ENCODE data around the gene SBDS.
A peak's percentile ranks its signal among the peaks of the same experiment; 100 is the strongest.
"Not testable (repeated sequence)": the region's sequence is repeated elsewhere in the genome, so short reads cannot be mapped to it uniquely, and the experiment has no call there.

Gene SBDS

DNA sequence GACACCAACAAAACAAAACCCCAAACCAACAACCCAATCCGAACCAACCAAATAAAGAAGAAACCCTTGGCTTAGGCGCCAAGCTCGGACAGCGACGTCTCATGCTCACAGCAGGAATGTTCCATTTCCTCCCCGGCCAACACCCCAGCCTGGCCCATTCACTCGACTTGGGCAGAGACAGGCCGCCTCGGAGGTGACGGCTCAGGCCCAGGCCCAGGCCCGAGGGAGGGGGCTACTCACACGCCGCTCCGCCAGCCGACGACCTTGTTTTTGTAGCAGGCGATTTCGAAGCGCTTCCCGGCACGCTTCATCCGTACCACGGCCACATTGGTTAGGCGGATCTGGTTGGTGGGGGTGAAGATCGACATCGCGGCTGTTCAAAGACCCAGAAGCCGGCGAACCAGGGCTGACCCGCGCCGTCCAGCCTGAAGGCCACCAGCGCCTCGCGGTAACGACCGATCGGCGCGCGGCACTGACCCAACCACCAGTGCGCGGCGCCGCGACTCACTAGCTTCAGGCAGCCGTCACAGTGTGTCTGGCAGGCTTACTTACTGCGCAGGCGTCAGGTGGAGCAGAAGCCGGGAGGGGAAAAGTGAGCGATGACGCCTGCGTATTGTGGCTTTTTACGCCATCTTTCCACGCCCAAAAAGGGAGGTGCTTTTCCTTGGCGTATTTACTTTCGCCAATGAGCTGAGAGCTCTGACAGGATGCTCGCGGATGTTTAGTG lies at the start of gene SBDS:
Gene SBDS (minus strand): TSS at position 537 of the 727 bp plus-strand sequence. CDS start 169 bp downstream, at position 368.
- H3K36me3 ChIP-seq (ENCODE audit: control insufficient read depth, insufficient read depth, low read length); H3K9me3 ChIP-seq (ENCODE audit: control insufficient read depth, low read length); H3K79me2 ChIP-seq; H3K27me3 ChIP-seq (ENCODE audit: control insufficient read depth, insufficient read depth, low read length); H3K4me1 ChIP-seq: not testable (repeated sequence)
- Histone ChIP-seq H3K27ac (peak within 1 kb of the TSS; percentile 100), H3K9ac (peak within 1 kb of the TSS; percentile 100), H3K4me3 (ENCODE audit: low read depth, low read length) (peak within 1 kb of the TSS; percentile 88), H3K4me2 (ENCODE audit: low read length) (peak within 1 kb of the TSS; percentile 78), H2AFZ (peak within 1 kb of the TSS; percentile 95)

DNA sequence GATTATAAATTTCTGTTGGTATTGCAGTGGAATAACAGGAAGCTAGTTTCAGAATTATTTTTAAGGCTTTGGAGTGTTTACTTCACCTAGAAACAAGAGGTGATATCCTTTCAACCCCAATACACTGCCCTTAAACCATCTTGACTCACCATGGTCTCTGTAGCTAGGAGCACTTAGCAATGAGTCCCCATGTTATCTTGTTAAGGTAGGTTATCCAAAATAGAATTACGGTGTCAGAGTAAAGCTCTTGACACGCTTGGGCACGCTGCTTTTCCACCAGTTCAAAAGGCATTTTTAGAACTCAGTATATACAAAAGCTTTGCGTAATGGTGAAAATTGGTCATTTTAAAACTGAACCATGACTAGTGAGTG lies 48.2 kb upstream of the SBDS start:
- H3K9me3 ChIP-seq (ENCODE audit: control insufficient read depth, low read length); H2AFZ ChIP-seq; H3K36me3 ChIP-seq (ENCODE audit: control insufficient read depth, insufficient read depth, low read length); H3K4me2 ChIP-seq (ENCODE audit: low read length); H3K4me3 ChIP-seq (ENCODE audit: low read depth, low read length); H3K27me3 ChIP-seq (ENCODE audit: control insufficient read depth, insufficient read depth, low read length); H3K9ac ChIP-seq; H3K27ac ChIP-seq; H3K4me1 ChIP-seq: not testable (repeated sequence)
- peaks cover 12% of the 10 kb centered on the region for H3K79me2 ChIP-seq

DNA sequence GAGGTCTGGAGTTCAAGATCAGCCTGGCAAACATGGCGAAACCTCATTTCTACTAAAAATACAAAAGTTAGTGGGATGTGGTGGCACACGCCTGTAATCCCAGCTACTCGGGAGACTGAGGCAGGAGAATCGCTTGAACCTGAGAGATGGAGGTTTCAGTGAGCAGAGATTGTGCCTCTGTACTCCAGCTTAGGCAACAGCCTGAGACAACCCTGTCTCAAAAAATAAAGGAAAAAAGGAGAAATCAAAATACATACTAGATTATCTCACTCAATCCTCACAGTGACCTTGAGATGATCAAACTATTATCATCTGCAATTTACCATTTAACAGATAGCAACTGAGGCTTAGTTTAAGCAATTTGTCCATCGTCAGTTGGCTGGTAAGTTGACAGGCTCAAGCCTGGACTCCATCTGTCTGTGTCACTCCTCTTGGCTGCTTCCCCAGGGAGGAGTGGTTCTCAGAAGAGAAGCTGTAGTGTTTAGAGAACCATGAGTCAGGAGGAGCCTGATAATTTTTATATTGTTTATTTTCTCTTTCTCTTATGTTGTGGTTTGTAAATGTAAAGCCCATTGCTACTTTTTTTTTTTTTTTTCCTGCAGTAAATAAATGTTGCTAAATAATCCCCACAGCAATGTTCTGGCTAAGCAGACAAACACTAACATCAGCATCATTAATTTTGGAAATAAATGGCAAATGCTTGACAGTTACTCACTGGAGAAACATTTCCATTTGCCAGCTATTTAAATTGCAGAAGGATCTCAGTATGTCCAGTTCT lies 47.6 kb upstream of the SBDS start:
- not testable (repeated sequence) for H3K9me3 ChIP-seq (ENCODE audit: control insufficient read depth, low read length); H3K4me1 ChIP-seq; H3K27ac ChIP-seq; H3K9ac ChIP-seq; H3K4me3 ChIP-seq (ENCODE audit: low read depth, low read length); H3K36me3 ChIP-seq (ENCODE audit: control insufficient read depth, insufficient read depth, low read length); H2AFZ ChIP-seq; H3K27me3 ChIP-seq (ENCODE audit: control insufficient read depth, insufficient read depth, low read length); H3K4me2 ChIP-seq (ENCODE audit: low read length)
- peaks cover 12% of the 10 kb centered on the region for H3K79me2 ChIP-seq

- not testable (repeated sequence) for H3K4me2 ChIP-seq (ENCODE audit: low read length); H3K4me1 ChIP-seq; H3K9ac ChIP-seq; H3K4me3 ChIP-seq (ENCODE audit: low read depth, low read length); H3K27ac ChIP-seq; H3K36me3 ChIP-seq (ENCODE audit: control insufficient read depth, insufficient read depth, low read length); H2AFZ ChIP-seq; H3K9me3 ChIP-seq (ENCODE audit: control insufficient read depth, low read length); H3K27me3 ChIP-seq (ENCODE audit: control insufficient read depth, insufficient read depth, low read length)
- H3K79me2 ChIP-seq, result peaks cover 12% of the 10 kb centered on the region
- TF ChIP-seq CTCF (IDR thresholded peaks at IDR 0.05), result peak; percentile 37
These were observed 45.4 kb upstream of the SBDS start for GRCh38 chr7:67040832-67041231.

DNA sequence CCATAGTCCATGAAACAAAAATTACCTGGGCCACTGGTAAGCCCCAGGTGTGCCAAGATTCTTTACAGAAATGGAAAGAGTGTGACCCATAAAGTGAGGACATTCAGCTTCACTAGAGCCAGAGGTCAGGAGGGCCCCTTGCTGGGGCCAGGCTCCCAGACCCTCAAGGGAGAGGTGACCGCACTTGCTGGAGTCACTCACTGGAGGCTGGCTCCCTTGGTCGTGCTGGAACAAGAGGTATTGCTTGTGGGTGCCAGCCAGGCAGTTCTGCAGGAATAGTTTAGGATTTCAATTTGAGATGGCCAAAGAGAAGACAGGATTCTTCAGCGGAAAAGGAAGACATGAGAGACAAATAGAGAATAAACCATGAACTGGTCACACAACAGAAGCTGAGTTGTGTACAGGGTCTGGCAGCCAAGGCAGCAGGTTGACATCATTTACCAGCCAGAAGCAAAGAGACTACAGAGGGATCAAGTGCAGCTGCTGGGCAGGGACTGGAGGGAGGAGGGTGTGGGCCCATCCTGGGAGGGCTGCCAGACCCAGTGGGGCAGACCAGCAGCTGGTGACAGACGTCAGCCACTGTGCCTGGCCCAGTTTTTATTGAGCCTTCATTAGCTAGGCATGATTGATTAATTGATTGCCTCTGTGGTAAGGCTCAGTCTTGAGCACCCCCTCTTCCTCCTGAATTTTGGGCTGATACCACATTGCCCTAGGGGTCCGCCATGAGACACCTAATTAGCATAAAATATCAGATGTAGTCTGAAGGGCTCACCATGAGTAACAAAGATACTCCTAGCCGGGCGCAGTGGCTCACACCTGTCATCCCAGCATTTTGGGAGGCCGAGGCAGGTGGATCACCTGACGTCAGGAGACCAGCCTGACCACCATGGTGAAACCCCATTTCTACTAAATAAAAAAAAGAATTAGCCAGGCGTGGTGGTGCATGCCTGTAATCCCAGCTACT lies 41.3 kb upstream of the SBDS start:
- H3K79me2 ChIP-seq, result not testable (repeated sequence)

DNA sequence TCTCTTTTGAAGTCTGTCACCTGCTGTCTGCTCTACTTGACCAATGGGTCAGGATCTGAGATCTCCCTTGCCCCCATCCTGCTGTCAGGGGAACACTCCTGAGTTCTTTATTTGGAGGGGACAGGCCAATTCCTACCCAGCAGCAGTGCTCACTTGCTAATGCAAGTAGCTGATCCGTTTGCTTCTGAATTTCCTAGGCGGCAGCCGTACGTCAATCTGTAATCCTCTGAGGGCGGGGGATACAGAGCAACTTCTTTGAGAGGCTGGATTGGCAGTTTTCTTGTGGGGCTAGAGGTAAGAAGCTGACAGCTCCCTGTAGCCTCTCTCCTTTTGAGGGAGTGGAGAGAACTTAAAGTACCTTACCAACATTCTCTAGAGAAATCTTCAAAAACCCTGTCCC lies 37.9 kb upstream of the SBDS start:
- Histone ChIP-seq H3K27ac (no peak overlapping the region), H3K79me2 (no peaks in the 10 kb centered on the region), H3K4me2 (ENCODE audit: low read length) (no peak overlapping the region), H3K9ac (no peak overlapping the region), H2AFZ (no peak overlapping the region), H3K36me3 (ENCODE audit: control insufficient read depth, insufficient read depth, low read length) (no peaks in the 10 kb centered on the region), H3K9me3 (ENCODE audit: control insufficient read depth, low read length) (no peaks in the 10 kb centered on the region), H3K27me3 (ENCODE audit: control insufficient read depth, insufficient read depth, low read length) (no peaks in the 10 kb centered on the region), H3K4me1 (no peaks in the 10 kb centered on the region), H3K4me3 (ENCODE audit: low read depth, low read length) (no peak overlapping the region)
- no peak for TF ChIP-seq CTCF (IDR thresholded peaks at IDR 0.05)

More for the DNA sequence above, 41.3 kb upstream of the SBDS start:
- not testable (repeated sequence) for H2AFZ ChIP-seq; H3K36me3 ChIP-seq (ENCODE audit: control insufficient read depth, insufficient read depth, low read length); H3K9ac ChIP-seq; H3K9me3 ChIP-seq (ENCODE audit: control insufficient read depth, low read length); H3K4me1 ChIP-seq; H3K27ac ChIP-seq; H3K4me2 ChIP-seq (ENCODE audit: low read length); H3K4me3 ChIP-seq (ENCODE audit: low read depth, low read length); H3K27me3 ChIP-seq (ENCODE audit: control insufficient read depth, insufficient read depth, low read length)

DNA sequence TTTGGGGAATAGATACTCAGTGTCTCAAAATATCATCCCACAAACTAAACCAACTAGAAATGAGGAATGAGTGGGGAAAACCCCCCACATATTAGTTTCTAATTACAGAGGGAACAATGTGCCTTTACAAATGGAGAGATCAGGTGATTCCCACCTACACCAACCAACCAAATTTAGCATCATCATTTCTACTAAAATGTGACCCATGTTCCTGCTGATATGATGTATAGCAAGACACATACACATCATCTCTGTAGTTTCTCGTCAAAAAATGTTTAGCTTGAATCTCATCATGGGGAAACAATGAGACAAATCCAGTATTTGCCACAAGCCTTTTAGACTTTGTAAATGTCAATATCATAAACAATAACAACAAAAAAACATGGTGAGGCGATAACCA lies 36.3 kb upstream of the SBDS start:
- not testable (repeated sequence) for H3K27ac ChIP-seq; H3K79me2 ChIP-seq; H3K9me3 ChIP-seq (ENCODE audit: control insufficient read depth, low read length); H3K27me3 ChIP-seq (ENCODE audit: control insufficient read depth, insufficient read depth, low read length); H3K4me1 ChIP-seq; H3K4me2 ChIP-seq (ENCODE audit: low read length); H2AFZ ChIP-seq; H3K9ac ChIP-seq; H3K36me3 ChIP-seq (ENCODE audit: control insufficient read depth, insufficient read depth, low read length); H3K4me3 ChIP-seq (ENCODE audit: low read depth, low read length)

GRCh38 chr7:67025459-67025858 lies 30.1 kb upstream of the SBDS start:
- H3K9me3 ChIP-seq (ENCODE audit: control insufficient read depth, low read length); H3K36me3 ChIP-seq (ENCODE audit: control insufficient read depth, insufficient read depth, low read length); H3K79me2 ChIP-seq; H3K4me3 ChIP-seq (ENCODE audit: low read depth, low read length); H3K27me3 ChIP-seq (ENCODE audit: control insufficient read depth, insufficient read depth, low read length); H3K9ac ChIP-seq; H3K4me1 ChIP-seq; H2AFZ ChIP-seq; H3K4me2 ChIP-seq (ENCODE audit: low read length); H3K27ac ChIP-seq: not testable (repeated sequence)
